A673 (cell line): Measurements from ENCODE around the gene UBAP2L. TPM values are rescaled to one million over a fixed set of nuclear protein-coding genes. Genes with fewer than 3 reads are reported as not detected.
A peak's percentile ranks its signal among the peaks of the same experiment; 100 is the strongest.

Source experiments
- microRNA-seq: library from miRNA; unstranded; fragments of <30 nt; microRNA quantifications from one replicate; pipeline ENCODE4 v1.2.0, GENCODE V29; 2021
- total RNA-seq: library from RNA; stranded (reverse); gene quantifications from 2 replicates; pipeline ENCODE4 v1.2.3, GENCODE V29; 2021

UBAP2L gene
- total RNA-seq, 1 experiment from 2014 or later = 269 TPM

Small RNA genes lying within 50 kb of the gene (microRNA-seq; reads per million reads assigned to microRNA genes)
- 21.8 reads per million, percentile 44 among the genes with 10 or more reads in this experiment for gene MIR190B

Other genes starting within 250 kb of the UBAP2L start
- gene JTB, start 243.3 kb upstream of the UBAP2L start, total RNA-seq = 126 and 142 TPM in 2 replicates
- gene RAB13, start 234.6 kb upstream of the UBAP2L start, total RNA-seq = 169 and 206 TPM in 2 replicates
- gene RPS27, start 230.2 kb upstream of the UBAP2L start, total RNA-seq = 1,464 and 1,548 TPM in 2 replicates
- 0.04 and 0.09 TPM in 2 replicates for gene NUP210L, start 65.9 kb upstream of the UBAP2L start, total RNA-seq
- 661 and 746 TPM in 2 replicates for gene TPM3, start 28.9 kb upstream of the UBAP2L start, total RNA-seq
- not detected in 2 replicates for gene CFAP141, start 14.6 kb upstream of the UBAP2L start, total RNA-seq
- 129 and 134 TPM in 2 replicates for gene HAX1, start 51.7 kb downstream of the UBAP2L start, total RNA-seq
- gene AQP10, start 100.1 kb downstream of the UBAP2L start, total RNA-seq = not detected in 2 replicates
- gene ATP8B2, start 104.6 kb downstream of the UBAP2L start, total RNA-seq = 29.1 and 32.4 TPM in 2 replicates
- 1.6 and 1.9 TPM in 2 replicates for gene IL6R, start 184.4 kb downstream of the UBAP2L start, total RNA-seq